ENCODE results near the gene AP1S1. TPM values are rescaled to one million over a fixed set of nuclear protein-coding genes. Genes with fewer than 3 reads are reported as not detected.

The AP1S1 gene
- total and polyA plus RNA-seq, 9 of the 15 experiments (the other 6 are each of a cell fraction or from before 2014, with no cell fraction given), result 4.4 to 149 (median 89.4) TPM

DNA sequence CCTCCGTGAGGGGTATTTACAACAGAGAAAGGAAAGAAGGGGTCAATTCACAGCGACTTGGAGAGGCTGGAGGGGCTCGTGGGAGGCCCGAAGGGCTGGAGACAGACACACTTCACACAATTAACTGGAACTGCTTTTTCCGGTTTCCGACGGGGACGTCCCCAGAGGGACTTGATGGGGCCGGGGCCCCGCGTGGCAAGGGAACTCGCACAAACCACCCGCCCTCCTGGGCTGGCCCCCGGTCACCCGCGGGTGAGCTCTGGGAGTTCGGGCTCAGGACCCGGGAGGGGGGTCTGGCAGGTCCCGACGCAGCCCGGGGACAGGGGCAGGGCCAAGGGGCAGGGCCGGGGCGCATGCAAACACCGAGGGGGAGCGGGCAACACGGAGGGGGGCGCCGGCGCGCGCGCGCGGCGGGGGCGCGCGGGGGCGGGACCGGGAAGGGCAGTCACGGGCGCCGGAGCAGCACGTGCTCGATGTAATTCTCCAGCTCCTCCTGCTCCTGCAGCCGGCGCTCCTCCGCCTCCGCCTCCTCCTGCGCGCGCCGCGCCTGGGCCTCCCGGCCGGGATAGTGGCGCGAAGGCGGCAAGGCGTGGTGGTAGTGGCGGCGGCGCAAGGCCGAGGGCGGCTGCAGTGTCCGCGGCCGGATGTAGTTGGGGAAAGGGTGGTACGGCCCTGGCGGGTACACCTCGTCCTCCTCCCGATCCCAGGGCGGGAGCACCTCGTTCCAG, 8.4 kb downstream of the AP1S1 start (continued):
- TF ChIP-seq MTA1 (IDR thresholded peaks at IDR 0.05; ENCODE audit: borderline replicate concordance) (no peak), ZNF778 (CRISPR knock-in tag; IDR thresholded peaks at IDR 0.05) (no peak), SMAD4 (CRISPR knock-in tag; conservative IDR thresholded peaks at IDR 0.05) (no peak; the same call in 1 of the 2 replicates), SRSF7 (optimal IDR thresholded peaks at IDR 0.05; ENCODE audit: low read depth, low read length) (no peak), RB1 (IDR thresholded peaks at IDR 0.05; ENCODE audit: low read depth) (peak; percentile 67; the same call in 1 of the 2 replicates), IFI16 (CRISPR knock-in tag; IDR thresholded peaks at IDR 0.05) (no peak), MYC (IDR thresholded peaks at IDR 0.05; ENCODE audit: low read depth, low read length) (peak; percentile 71), MYC (CRISPR knock-in tag; IDR thresholded peaks at IDR 0.05; ENCODE audit: borderline replicate concordance, low read depth) (no peak), ARID4B (CRISPR knock-in tag; IDR thresholded peaks at IDR 0.05) (peak; percentile 66; the same call in 1 of the 2 replicates), JUN (IDR thresholded peaks at IDR 0.05; ENCODE audit: borderline replicate concordance, low read depth, low read length) (no peak), JUN (CRISPR knock-in tag; IDR thresholded peaks at IDR 0.05; ENCODE audit: borderline replicate concordance) (no peak)
- TF ChIP-seq, protein P1, sequence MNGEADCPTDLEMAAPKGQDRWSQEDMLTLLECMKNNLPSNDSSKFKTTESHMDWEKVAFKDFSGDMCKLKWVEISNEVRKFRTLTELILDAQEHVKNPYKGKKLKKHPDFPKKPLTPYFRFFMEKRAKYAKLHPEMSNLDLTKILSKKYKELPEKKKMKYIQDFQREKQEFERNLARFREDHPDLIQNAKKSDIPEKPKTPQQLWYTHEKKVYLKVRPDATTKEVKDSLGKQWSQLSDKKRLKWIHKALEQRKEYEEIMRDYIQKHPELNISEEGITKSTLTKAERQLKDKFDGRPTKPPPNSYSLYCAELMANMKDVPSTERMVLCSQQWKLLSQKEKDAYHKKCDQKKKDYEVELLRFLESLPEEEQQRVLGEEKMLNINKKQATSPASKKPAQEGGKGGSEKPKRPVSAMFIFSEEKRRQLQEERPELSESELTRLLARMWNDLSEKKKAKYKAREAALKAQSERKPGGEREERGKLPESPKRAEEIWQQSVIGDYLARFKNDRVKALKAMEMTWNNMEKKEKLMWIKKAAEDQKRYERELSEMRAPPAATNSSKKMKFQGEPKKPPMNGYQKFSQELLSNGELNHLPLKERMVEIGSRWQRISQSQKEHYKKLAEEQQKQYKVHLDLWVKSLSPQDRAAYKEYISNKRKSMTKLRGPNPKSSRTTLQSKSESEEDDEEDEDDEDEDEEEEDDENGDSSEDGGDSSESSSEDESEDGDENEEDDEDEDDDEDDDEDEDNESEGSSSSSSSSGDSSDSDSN (IDR thresholded peaks at IDR 0.05; ENCODE audit: borderline replicate concordance in 1 of 2, low read depth in 2 of 2, low read length in 2 of 2), result peak in 1 of 2 experiments; percentile 80; a peak in 1 of 4 replicates
- TF ChIP-seq, protein P2, sequence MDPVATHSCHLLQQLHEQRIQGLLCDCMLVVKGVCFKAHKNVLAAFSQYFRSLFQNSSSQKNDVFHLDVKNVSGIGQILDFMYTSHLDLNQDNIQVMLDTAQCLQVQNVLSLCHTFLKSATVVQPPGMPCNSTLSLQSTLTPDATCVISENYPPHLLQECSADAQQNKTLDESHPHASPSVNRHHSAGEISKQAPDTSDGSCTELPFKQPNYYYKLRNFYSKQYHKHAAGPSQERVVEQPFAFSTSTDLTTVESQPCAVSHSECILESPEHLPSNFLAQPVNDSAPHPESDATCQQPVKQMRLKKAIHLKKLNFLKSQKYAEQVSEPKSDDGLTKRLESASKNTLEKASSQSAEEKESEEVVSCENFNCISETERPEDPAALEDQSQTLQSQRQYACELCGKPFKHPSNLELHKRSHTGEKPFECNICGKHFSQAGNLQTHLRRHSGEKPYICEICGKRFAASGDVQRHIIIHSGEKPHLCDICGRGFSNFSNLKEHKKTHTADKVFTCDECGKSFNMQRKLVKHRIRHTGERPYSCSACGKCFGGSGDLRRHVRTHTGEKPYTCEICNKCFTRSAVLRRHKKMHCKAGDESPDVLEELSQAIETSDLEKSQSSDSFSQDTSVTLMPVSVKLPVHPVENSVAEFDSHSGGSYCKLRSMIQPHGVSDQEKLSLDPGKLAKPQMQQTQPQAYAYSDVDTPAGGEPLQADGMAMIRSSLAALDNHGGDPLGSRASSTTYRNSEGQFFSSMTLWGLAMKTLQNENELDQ (CRISPR knock-in tag; IDR thresholded peaks at IDR 0.05; ENCODE audit: borderline replicate concordance), result no peak
- TF ChIP-seq, protein P3, sequence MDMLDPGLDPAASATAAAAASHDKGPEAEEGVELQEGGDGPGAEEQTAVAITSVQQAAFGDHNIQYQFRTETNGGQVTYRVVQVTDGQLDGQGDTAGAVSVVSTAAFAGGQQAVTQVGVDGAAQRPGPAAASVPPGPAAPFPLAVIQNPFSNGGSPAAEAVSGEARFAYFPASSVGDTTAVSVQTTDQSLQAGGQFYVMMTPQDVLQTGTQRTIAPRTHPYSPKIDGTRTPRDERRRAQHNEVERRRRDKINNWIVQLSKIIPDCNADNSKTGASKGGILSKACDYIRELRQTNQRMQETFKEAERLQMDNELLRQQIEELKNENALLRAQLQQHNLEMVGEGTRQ (CRISPR knock-in tag; IDR thresholded peaks at IDR 0.05), result peak; percentile 49; the same call in 1 of the 2 replicates
